ENCODE measurements around the gene NPBWR2. TPM values are rescaled to one million over a fixed set of nuclear protein-coding genes. Genes with fewer than 3 reads are reported as not detected.

Gene NPBWR2
- total RNA-seq, 1 donor from 2014 or later: not detected

DNA sequence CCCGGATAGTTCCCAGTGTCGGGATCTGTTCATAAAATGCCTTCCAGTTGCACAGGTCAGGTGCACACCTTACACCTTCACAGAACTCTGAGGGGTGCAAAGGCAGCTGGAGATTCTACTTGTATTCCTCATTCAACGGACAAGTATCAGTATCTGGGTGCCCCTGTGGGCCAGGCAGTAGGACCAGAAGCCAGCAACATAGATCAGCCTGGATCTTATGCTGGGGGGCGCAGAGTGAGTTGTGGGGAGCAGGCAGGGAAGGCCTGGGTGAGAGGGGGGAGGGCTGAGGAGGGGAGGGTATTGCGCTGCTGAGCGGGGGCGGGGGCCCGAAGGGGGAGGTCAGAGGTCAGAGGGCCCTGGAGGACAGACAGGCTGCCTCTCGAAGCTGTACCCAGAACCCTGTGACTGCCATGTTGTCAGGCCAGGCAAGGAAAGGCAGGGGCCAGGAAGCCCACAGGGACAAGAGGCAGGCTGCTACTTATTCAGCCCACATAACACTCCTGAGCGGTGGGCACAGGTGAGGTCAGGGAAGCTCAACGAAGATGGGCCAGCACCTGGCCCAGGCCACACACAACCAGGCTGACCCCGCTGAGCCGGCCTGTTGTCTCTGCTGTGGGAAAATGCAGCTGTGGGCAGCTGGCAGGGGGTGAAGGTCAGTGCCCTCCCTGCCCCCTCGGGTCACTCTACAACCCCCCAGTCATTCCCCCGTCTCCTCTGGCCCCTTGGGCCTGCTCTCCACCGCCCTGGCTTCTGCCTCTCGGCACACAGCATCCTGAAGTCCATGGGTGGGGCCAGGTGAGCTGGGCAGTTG is 26.3 kb downstream of the NPBWR2 start:
- no peaks in the 10 kb centered on the region for H3K36me3 ChIP-seq (ENCODE audit: insufficient read depth, low read length)
- no peaks in the 10 kb centered on the region for H3K79me2 ChIP-seq (ENCODE audit: insufficient read depth, low read length)
- peak overlapping the region; percentile 96 for H3K4me2 ChIP-seq (ENCODE audit: low read length)
- peaks cover 16% of the 10 kb centered on the region for H3K4me1 ChIP-seq (ENCODE audit: insufficient read depth, low read length)
- no peaks in the 10 kb centered on the region for H3K36me3 Mint-ChIP-seq (ENCODE audit: low read depth, unreplicated experiment)
- H4K20me1 ChIP-seq (ENCODE audit: insufficient read depth, low read length): peaks cover 15% of the 10 kb centered on the region
- H3K27me3 Mint-ChIP-seq (ENCODE audit: low read depth, unreplicated experiment): peaks cover 10% of the 10 kb centered on the region
- FAIRE-seq (no peak), DNase-seq (ENCODE audit: low read depth) (no peak)
- H3K9me3 Mint-ChIP-seq (ENCODE audit: unreplicated experiment): peaks cover 3% of the 10 kb centered on the region
- no peak overlapping the region for H3K27ac ChIP-seq (ENCODE audit: low read depth, low read length)
- H3K9ac ChIP-seq (ENCODE audit: low read length): no peak overlapping the region
- peaks cover 25% of the 10 kb centered on the region for H3K27me3 ChIP-seq (ENCODE audit: insufficient read depth, low read length)
- peak overlapping the region; percentile 85 for H3K4me3 Mint-ChIP-seq (ENCODE audit: unreplicated experiment)
- TF ChIP-seq, protein P1, sequence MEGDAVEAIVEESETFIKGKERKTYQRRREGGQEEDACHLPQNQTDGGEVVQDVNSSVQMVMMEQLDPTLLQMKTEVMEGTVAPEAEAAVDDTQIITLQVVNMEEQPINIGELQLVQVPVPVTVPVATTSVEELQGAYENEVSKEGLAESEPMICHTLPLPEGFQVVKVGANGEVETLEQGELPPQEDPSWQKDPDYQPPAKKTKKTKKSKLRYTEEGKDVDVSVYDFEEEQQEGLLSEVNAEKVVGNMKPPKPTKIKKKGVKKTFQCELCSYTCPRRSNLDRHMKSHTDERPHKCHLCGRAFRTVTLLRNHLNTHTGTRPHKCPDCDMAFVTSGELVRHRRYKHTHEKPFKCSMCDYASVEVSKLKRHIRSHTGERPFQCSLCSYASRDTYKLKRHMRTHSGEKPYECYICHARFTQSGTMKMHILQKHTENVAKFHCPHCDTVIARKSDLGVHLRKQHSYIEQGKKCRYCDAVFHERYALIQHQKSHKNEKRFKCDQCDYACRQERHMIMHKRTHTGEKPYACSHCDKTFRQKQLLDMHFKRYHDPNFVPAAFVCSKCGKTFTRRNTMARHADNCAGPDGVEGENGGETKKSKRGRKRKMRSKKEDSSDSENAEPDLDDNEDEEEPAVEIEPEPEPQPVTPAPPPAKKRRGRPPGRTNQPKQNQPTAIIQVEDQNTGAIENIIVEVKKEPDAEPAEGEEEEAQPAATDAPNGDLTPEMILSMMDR (IDR thresholded peaks at IDR 0.05; ENCODE audit: insufficient read depth, low read depth, low read length): no peak
- no peak for TF ChIP-seq EZH2 (IDR thresholded peaks at IDR 0.05; ENCODE audit: insufficient read depth, low read length)
- no peak overlapping the region for H3K27ac Mint-ChIP-seq (ENCODE audit: unreplicated experiment)
- H3K9me3 ChIP-seq (ENCODE audit: insufficient read depth, low read depth, low read length): no peaks in the 10 kb centered on the region
- no peak overlapping the region for H3K4me3 ChIP-seq (ENCODE audit: insufficient read depth, low read depth, low read length)
- no peak overlapping the region for H2AFZ ChIP-seq (ENCODE audit: low read depth, low read length)
- H3K4me1 Mint-ChIP-seq (ENCODE audit: low read depth, unreplicated experiment): no peaks in the 10 kb centered on the region

DNA sequence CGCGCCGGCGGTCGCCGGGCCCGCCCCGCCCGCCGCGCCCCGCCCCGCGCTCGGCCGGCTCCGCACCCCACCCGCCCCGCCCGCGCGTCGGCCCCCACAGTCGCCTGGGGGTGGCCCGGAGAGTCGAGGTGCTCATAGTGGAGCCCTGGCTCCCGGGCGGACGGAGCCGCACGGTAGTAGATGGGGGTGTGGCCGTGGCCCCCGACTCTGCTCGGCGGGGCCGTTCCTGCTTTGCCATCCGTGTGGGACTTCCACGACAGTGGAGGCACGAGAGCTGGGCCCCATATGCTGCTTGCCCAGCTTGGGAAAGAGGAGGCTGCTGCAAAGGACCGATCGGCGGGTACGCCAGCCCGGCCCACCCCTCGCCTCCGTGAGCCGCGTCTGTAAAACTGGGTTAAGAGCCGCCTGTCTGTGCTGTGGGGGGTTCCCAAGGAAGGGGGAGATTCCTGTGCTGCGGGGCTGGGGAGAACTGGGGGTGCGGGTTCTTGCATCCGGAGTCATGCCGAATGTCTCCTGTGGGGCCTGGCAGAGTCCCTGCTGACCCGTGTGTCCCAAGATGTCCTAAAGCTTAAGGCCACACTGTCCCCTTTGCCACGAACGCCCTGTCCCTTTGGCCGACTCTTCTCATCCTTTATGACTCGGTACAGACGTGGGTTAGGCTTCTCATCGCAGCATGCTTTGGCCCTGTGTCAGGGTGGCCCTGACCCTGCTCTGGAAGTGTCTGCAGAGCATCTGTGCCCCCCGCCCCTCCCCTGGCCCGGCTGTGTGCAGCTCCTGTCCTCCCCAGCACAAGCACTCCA is 27.2 kb downstream of the NPBWR2 start, which contains the start of gene OPRL1:
TSS of gene OPRL1 (plus strand) at position 70 of the 800 bp plus-strand sequence. CDS start 12,639 bp downstream, outside the sequence.
- Histone ChIP-seq H3K9ac (ENCODE audit: low read length) (peak within 1 kb of the TSS; percentile 79), H3K27ac (ENCODE audit: low read depth, low read length) (no peak within 1 kb of the TSS), H3K4me2 (ENCODE audit: low read length) (peak within 1 kb of the TSS; percentile 96), H3K4me1 (ENCODE audit: insufficient read depth, low read length) (peaks cover 16% of the 10 kb centered on the region), H3K27me3 (ENCODE audit: insufficient read depth, low read length) (peaks cover 17% of the 10 kb centered on the region), H3K79me2 (ENCODE audit: insufficient read depth, low read length) (no peaks in the 10 kb centered on the region), H3K4me3 (ENCODE audit: insufficient read depth, low read depth, low read length) (peak within 1 kb of the TSS; percentile 66), H4K20me1 (ENCODE audit: insufficient read depth, low read length) (peaks cover 15% of the 10 kb centered on the region), H3K9me3 (ENCODE audit: insufficient read depth, low read depth, low read length) (no peaks in the 10 kb centered on the region), H3K36me3 (ENCODE audit: insufficient read depth, low read length) (no peaks in the 10 kb centered on the region), H2AFZ (ENCODE audit: low read depth, low read length) (peak within 1 kb of the TSS; percentile 86)
- Mint-ChIP-seq H3K9me3 (ENCODE audit: unreplicated experiment) (peaks cover 1% of the 10 kb centered on the region), H3K36me3 (ENCODE audit: low read depth, unreplicated experiment) (no peaks in the 10 kb centered on the region), H3K27ac (ENCODE audit: unreplicated experiment) (no peak within 1 kb of the TSS), H3K4me3 (ENCODE audit: unreplicated experiment) (peak within 1 kb of the TSS; percentile 85), H3K27me3 (ENCODE audit: low read depth, unreplicated experiment) (peaks cover 6% of the 10 kb centered on the region), H3K4me1 (ENCODE audit: low read depth, unreplicated experiment) (no peaks in the 10 kb centered on the region)
- TF ChIP-seq EZH2 (IDR thresholded peaks at IDR 0.05; ENCODE audit: insufficient read depth, low read length): no peak
- TF ChIP-seq, protein P1 (IDR thresholded peaks at IDR 0.05; ENCODE audit: insufficient read depth, low read depth, low read length): no peak
- DNase-seq (ENCODE audit: low read depth): no peak
- FAIRE-seq: no peak

All from astrocyte (in vitro differentiated cells and primary cell).